GM12865 (cell line): ENCODE data around the gene TMEM120A.

Experiments
- DNase-seq: peaks from one replicate; pipeline ENCODE4 v3.0.0; 2010; ENCODE audit warnings: low read depth
- H3K4me3 ChIP-seq: 2 replicates; pipeline ENCODE4 v1.5.1; 2011; ENCODE audit warnings: mild to moderate bottlenecking, low read depth, low read length, control low read depth
- CTCF ChIP-seq: IDR thresholded peaks from 2 replicates; pipeline ENCODE4 v1.5.1; 2011; ENCODE audit warnings: low read length, control low read depth, low read depth, inconsistent platforms; ENCODE audit not compliant: insufficient read depth; ENCODE audit errors: missing control alignments

Gene TMEM120A

GRCh38 chr7:75955331-75955955, 39.0 kb downstream of the TMEM120A start:
- no peak for TF ChIP-seq CTCF
- no peak for DNase-seq
- H3K4me3 ChIP-seq, result no peak overlapping the region

GRCh38 chr7:75953931-75954330, 40.5 kb downstream of the TMEM120A start:
- DNase-seq, result no peak
- no peak overlapping the region for H3K4me3 ChIP-seq
- TF ChIP-seq CTCF, result no peak

- DNase-seq, result no peak
- H3K4me3 ChIP-seq, result no peak overlapping the region
- no peak for TF ChIP-seq CTCF
These were observed 41.0 kb downstream of the TMEM120A start for GRCh38 chr7:75953431-75953830.

GRCh38 chr7:75951506-75951905, 42.9 kb downstream of the TMEM120A start:
- no peak for TF ChIP-seq CTCF
- no peak overlapping the region for H3K4me3 ChIP-seq
- no peak for DNase-seq

- no peak overlapping the region for H3K4me3 ChIP-seq
- no peak for DNase-seq
- TF ChIP-seq CTCF, result no peak
These were observed 44.2 kb downstream of the TMEM120A start for GRCh38 chr7:75950111-75950681.

- no peak overlapping the region for H3K4me3 ChIP-seq
- TF ChIP-seq CTCF, result no peak
- DNase-seq, result no peak
These were observed 46.2 kb downstream of the TMEM120A start for GRCh38 chr7:75948179-75948578.
